GM12892 (cell line): ENCODE measurements around the gene BCL11A.

Experiments used
- POLR2A ChIP-seq: IDR thresholded peaks from 2 replicates; pipeline ENCODE4 v1.6.1; 2011; ENCODE audit warnings: low read depth, low read length, control low read depth
- POLR2AphosphoS5 ChIP-seq: IDR thresholded peaks from 2 replicates; pipeline ENCODE4 v1.6.1; 2011; ENCODE audit warnings: low read depth, low read length, control low read depth
- TAF1 ChIP-seq: IDR thresholded peaks from 2 replicates; pipeline ENCODE4 v1.6.1; 2011; ENCODE audit warnings: low read depth, mild to moderate bottlenecking, control low read depth, low read length, borderline replicate concordance

DNA sequence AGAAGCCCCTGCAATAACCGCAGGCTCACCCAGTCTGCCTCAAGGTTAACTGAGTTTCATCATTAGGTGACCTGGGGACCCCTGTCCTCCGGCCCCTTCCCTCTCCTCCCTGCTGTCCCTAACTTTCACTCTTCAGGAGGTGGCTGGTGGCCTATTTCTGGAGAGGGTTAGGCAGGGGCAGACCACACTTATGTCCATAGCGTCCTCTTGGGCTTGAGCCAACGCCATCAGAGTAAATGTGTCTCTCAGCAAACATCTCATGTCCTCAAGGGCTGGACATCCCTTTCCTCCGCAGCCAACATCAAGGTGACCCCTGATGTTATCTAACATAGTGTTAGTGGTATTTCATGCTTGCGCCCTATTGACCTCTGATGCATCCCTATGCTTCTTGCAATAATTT lies 114.8 kb downstream of the BCL11A start:
- TF ChIP-seq POLR2AphosphoS5: no peak
- no peak for TF ChIP-seq TAF1
- TF ChIP-seq POLR2A: no peak
